GM12878 (cell line): ENCODE measurements around the gene TCF25. TPM values are rescaled to one million over a fixed set of nuclear protein-coding genes. Genes with fewer than 3 reads are reported as not detected.
"Not testable (repeated sequence)": the region's sequence is repeated elsewhere in the genome, so short reads cannot be mapped to it uniquely, and the experiment has no call there.

Source experiments
- ATAC-seq: fragments of 200-7000 bp; cut with Tn5 transposase; 3 replicates; pipeline ENCODE4 v1.9.1; 2020; ENCODE audit warnings: mild to moderate bottlenecking, moderate library complexity
- BruUV-seq: library from RNA; stranded (reverse); fragments of 400-500 nt; replicated peaks from 2 replicates; lab custom pipeline; 2021; lab: Mats Ljungman, UMichigan
- CTCF ChIA-PET: fragments of 300-600 bp; sonication (Branson Sonifier 250); formaldehyde crosslinking; extraction: SDS; loops from one replicate; lab custom pipeline; 2021; ENCODE audit warnings: inconsistent platforms; lab: Yijun Ruan, JAX
- POLR2A ChIA-PET: fragments of 350-600 bp; formaldehyde crosslinking; extraction: SDS; loops from one replicate; lab custom pipeline; 2021; ENCODE audit warnings: inconsistent platforms; lab: Charles Lee
- RAD21 ChIA-PET: fragments of 300-600 bp; sonication (Branson Sonifier 250); formaldehyde crosslinking; loops from one replicate; lab custom pipeline; 2023; ENCODE audit warnings: antibody characterized with exemption; ENCODE audit not compliant: unreplicated experiment; lab: Charles Lee
- SMC1A ChIA-PET: fragments of 300-600 bp; sonication (Branson Sonifier 250); formaldehyde crosslinking; loops from one replicate; lab custom pipeline; 2023; ENCODE audit not compliant: unreplicated experiment, uncharacterized antibody; lab: Charles Lee
- DNase-seq: peaks from one replicate; pipeline ENCODE4 v3.0.0-alpha.2; 2011; ENCODE audit warnings: low read depth, low spot score
- FAIRE-seq: peaks from 3 replicates; lab custom pipeline; 2011; peaks lifted over from hg19 to GRCh38; lab: Jason Lieb, UNC
- H2AFZ ChIP-seq: 2 replicates; pipeline ENCODE4 v1.6.0; 2011; ENCODE audit warnings: low read depth, low read length, control low read depth; ENCODE audit not compliant: control insufficient read depth
- H3K27ac ChIP-seq: 2 replicates; pipeline ENCODE4 v1.5.1; 2011; ENCODE audit warnings: control low read depth; ENCODE audit not compliant: control insufficient read depth, insufficient read depth
- H3K27me3 ChIP-seq, 2 experiments: replicated peaks in 1 of 2; 2 replicates each; pipeline versions ENCODE4 v1.6.0 to v1.6.1; 2011; ENCODE audit warnings: low read length in 1 of 2; ENCODE audit not compliant: control insufficient read depth in 2 of 2, insufficient read depth in 2 of 2
- H3K36me3 ChIP-seq, 2 experiments: 2 replicates each; pipeline ENCODE4 v1.5.1; 2011; ENCODE audit warnings: low read length in 1 of 2; ENCODE audit not compliant: control insufficient read depth in 2 of 2, insufficient read depth in 2 of 2
- H3K4me1 ChIP-seq: 2 replicates; pipeline ENCODE4 v1.6.1; 2011; ENCODE audit warnings: mild to moderate bottlenecking, low read length, moderate library complexity, mixed read lengths; ENCODE audit not compliant: control insufficient read depth, insufficient read depth
- H3K4me2 ChIP-seq: 2 replicates; pipeline ENCODE4 v1.6.0; 2011; ENCODE audit warnings: control low read depth; ENCODE audit not compliant: control insufficient read depth, insufficient read depth
- H3K4me3 ChIP-seq: fragments of 200-600 bp; sonication (generic); 2 replicates; pipeline ENCODE4 v1.5.1; 2016
- H3K79me2 ChIP-seq: 2 replicates; pipeline ENCODE4 v1.6.0; 2011; ENCODE audit warnings: low read length; ENCODE audit not compliant: control insufficient read depth, insufficient read depth
- H3K9ac ChIP-seq: 2 replicates; pipeline ENCODE4 v1.8.0; 2011; ENCODE audit warnings: low read length, control low read depth, mixed read lengths; ENCODE audit not compliant: control insufficient read depth, insufficient read depth
- H3K9me3 ChIP-seq: replicated peaks from 3 replicates; pipeline ENCODE4 v1.5.1; 2011; ENCODE audit warnings: mild to moderate bottlenecking, low read length; ENCODE audit not compliant: control insufficient read depth, insufficient read depth
- H4K20me1 ChIP-seq: 2 replicates; pipeline ENCODE4 v1.6.0; 2011; ENCODE audit not compliant: control insufficient read depth, insufficient read depth
- BHLHE40 ChIP-seq, 2 experiments: fragments of 450-650 bp in 1 of 2; IDR thresholded peaks; 2 replicates each; pipeline ENCODE4 v1.6.1; 2011 to 2017; ENCODE audit warnings: low read depth in 2 of 2, borderline replicate concordance in 1 of 2, improper control_type of control experiment in 1 of 2, low read length in 1 of 2, mild to moderate bottlenecking in 1 of 2
- CBFB ChIP-seq: IDR thresholded peaks from 2 replicates; pipeline ENCODE4 v1.6.1; 2016; ENCODE audit warnings: antibody characterized with exemption, low read depth
- CEBPZ ChIP-seq: fragments of 150-350 bp; IDR thresholded peaks from 2 replicates; pipeline ENCODE4 v1.6.1; 2016; ENCODE audit warnings: low read depth, low read length
- CREM ChIP-seq: IDR thresholded peaks from 2 replicates; pipeline ENCODE4 v1.6.1; 2014; ENCODE audit warnings: antibody characterized with exemption, low read depth
- E2F8 ChIP-seq: fragments of 450-650 bp; IDR thresholded peaks from 2 replicates; pipeline ENCODE4 v1.6.1; 2018; ENCODE audit warnings: mild to moderate bottlenecking, low read depth, moderate library complexity; ENCODE audit not compliant: partially characterized antibody
- SUPT20H ChIP-seq: IDR thresholded peaks from 2 replicates; pipeline ENCODE4 v1.6.1; 2011; ENCODE audit warnings: low read depth, mild to moderate bottlenecking, low read length, moderate library complexity, borderline replicate concordance; ENCODE audit not compliant: control insufficient read depth
- YBX1 ChIP-seq: fragments of 450-650 bp; IDR thresholded peaks from 2 replicates; pipeline ENCODE4 v1.6.1; 2016; ENCODE audit warnings: antibody characterized with exemption
- WGBS: methylation state at CpG from one replicate; pipeline ENCODE4 v1.1.6; 2016; ENCODE audit warnings: low lambda C conversion rate; ENCODE audit not compliant: insufficient replicate concordance, insufficient coverage; ENCODE audit errors: missing lambda C conversion rate; 5-methylcytosine and 5-hydroxymethylcytosine counted together
- in situ Hi-C: fragments of 300-500 bp; cut with MboI; formaldehyde crosslinking; loops from 9 replicates; pipeline ENCODE4 v1.14.3; 2018; ENCODE audit warnings: mixed read lengths
- intact Hi-C: fragments of 100-400 bp; cut with micrococcal nuclease; formaldehyde crosslinking; loops from one replicate; pipeline ENCODE4 v1.14.2; 2022; ENCODE audit not compliant: unreplicated experiment
- polyA plus RNA-seq, 11 experiments: library from polyadenylated mRNA; depleted of rRNA in 4 of 11; unstranded in 6 of 11; stranded (reverse) in 5 of 11; fragments of >200 nt; fragmentation: Nextera tagmentation in 4 of 11; fragmentation: Illumina TruSeq in 1 of 11; extraction: Ambion mirVana in 4 of 11; extraction: Trizol in 1 of 11; gene quantifications; 1 replicate in 1 of 11; 2 replicates in 10 of 11; pipeline versions ENCODE4 v1.2.1 to v1.2.3, GENCODE V29; 2011 to 2016; ENCODE audit warnings: inconsistent platforms in 2 of 11, missing spikeins in 2 of 11, low read depth in 1 of 11
- total RNA-seq, 4 experiments: library from RNA; depleted of rRNA in 3 of 4; stranded (reverse); fragments of >200 nt in 3 of 4; fragmentation: Illumina TruSeq in 1 of 4; extraction: Trizol in 1 of 4; gene quantifications; 2 replicates each; pipeline versions ENCODE4 v1.2.1 to v1.2.3, GENCODE V29; 2013 to 2021

The TCF25 gene
- total and polyA plus RNA-seq, 10 of the 15 experiments (the other 5 are each of a cell fraction or from before 2014, with no cell fraction given), result 8.4 to 130 (median 89.4) TPM

- in situ Hi-C loops (no loop called here), intact Hi-C loops (no loop called here)
- Histone ChIP-seq H3K79me2 (no peaks in the 10 kb centered on the region), H3K4me2 (no peak overlapping the region), H2AFZ (no peak overlapping the region), H3K4me3 (no peak overlapping the region), H4K20me1 (no peaks in the 10 kb centered on the region), H3K36me3 (no peaks in the 10 kb centered on the region), H3K9me3 (no peaks in the 10 kb centered on the region), H3K4me1 (no peaks in the 10 kb centered on the region), H3K27me3 (peaks cover 1 to 3% of the 10 kb centered on the region in 2 experiments; a peak in 3 of 4 replicates), H3K9ac (no peak overlapping the region), H3K27ac (no peak overlapping the region)
- no peak for TF ChIP-seq E2F8
- no peak for TF ChIP-seq BHLHE40 (IDR thresholded peaks at IDR 0.05; ENCODE audit: borderline replicate concordance in 1 of 2, low read depth in 2 of 2, low read length in 1 of 2)
- no peak for TF ChIP-seq YBX1
- TF ChIP-seq CEBPZ, result no peak
- TF ChIP-seq SUPT20H, result no peak
- TF ChIP-seq CREM, result no peak
- TF ChIP-seq CBFB, result no peak
- RAD21 ChIA-PET, result no interaction called here
- POLR2A ChIA-PET, result no interaction called here
- no TSS peak for BruUV-seq
- ATAC-seq (no peak), DNase-seq (no peak), FAIRE-seq (no peak)
- CTCF ChIA-PET, result no interaction called here
- WGBS, result 78% methylated on average over 25 of the region's 25 CpGs
- SMC1A ChIA-PET, result no interaction called here
These were observed 41.5 kb upstream of the TCF25 start for GRCh38 chr16:89831810-89832328.

GRCh38 chr16:89833664-89834363 is 39.6 kb upstream of the TCF25 start:
- H3K79me2 ChIP-seq, BruUV-seq, DNase-seq, CTCF ChIA-PET, H4K20me1 ChIP-seq, FAIRE-seq, H3K9ac ChIP-seq, H2AFZ ChIP-seq, H3K36me3 ChIP-seq, H3K4me2 ChIP-seq, H3K4me1 ChIP-seq, SMC1A ChIA-PET, in situ Hi-C loops, ATAC-seq, H3K4me3 ChIP-seq, POLR2A ChIA-PET, H3K27me3 ChIP-seq, H3K9me3 ChIP-seq, RAD21 ChIA-PET, H3K27ac ChIP-seq, intact Hi-C loops: not testable (repeated sequence)
- 87% methylated on average over 39 of the region's 39 CpGs for WGBS
